ENCODE data around the gene MRPL23.

Gene MRPL23

DNA sequence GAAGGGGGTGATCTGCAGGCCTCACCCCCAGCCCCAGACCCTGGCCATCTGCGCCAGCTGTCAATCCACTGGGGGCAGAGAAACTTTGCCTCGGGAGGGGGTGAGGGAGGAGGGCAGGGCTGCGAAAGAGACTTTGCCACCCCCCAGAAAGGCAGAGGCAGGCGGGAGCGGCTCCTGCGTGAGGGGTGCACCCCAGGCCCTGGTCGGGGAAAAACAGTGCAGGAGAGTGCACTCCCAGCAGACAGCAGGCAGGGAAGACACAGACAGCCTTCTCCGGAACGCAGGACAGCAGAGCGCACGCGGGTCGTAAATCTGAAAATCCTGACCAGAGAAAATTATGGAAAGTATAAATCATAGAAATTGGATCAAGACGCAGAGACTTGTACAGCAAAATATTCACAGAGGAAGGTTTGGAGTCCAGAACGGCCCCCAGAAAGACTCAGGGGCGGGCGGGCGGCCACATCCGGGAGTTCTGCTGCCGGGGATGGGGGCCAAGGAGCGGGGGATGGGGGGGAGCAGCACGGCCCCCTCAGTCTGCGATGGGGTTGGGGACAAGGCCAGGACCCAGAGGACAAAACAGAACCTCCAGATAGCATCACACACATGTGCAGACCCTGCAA lies 8.0 kb upstream of the MRPL23 start:
- TF ChIP-seq TAF1 (IDR thresholded peaks at IDR 0.05; ENCODE audit: borderline replicate concordance, insufficient read depth, low read length) = no peak
- TF ChIP-seq POLR2AphosphoS5 (IDR thresholded peaks at IDR 0.05; ENCODE audit: low read depth, low read length) = no peak
- no peak for TF ChIP-seq FOXP2 (optimal IDR thresholded peaks at IDR 0.05; ENCODE audit: borderline replicate concordance, extremely low read depth, extremely low read length, insufficient read depth)
- no peak for TF ChIP-seq SIN3A (IDR thresholded peaks at IDR 0.05; ENCODE audit: borderline replicate concordance, insufficient read depth, low read length)
- TF ChIP-seq REST (IDR thresholded peaks at IDR 0.05; ENCODE audit: insufficient read depth in 1 of 2, low read depth in 2 of 2, low read length in 2 of 2) = no peak

DNA sequence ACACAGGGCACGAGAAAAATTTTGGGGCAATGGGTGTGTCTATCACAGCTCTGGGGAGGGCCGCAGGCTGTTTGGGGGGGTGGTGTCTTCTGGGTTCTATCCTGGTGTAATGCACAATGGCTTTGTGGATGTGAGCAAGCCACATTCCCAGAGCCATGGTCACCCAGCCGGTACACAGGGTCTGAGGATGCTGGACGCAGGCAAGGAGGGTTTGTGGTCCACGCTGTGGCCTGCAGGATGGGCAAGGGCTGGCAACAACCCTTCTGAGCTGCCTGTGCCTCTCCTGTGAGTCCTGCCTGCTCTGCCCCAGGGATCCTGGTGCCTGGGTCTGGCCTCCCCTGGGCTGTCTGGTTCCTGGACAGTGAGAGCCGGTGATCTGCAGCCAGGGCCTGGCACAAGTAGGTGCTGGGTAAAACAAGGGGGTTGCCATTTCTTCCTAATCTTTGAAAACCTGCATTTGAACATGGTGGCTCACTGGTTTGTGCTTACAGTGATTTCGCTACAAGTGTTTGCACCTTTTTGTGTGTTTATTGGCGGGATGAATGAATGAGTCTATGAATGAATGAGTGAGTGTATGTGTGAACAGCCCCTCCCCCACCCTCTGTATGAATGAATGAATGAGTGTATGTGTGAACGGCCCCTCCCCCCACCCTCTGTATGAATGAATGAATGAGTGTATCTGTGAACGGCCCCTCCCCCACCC lies 4.4 kb upstream of the MRPL23 start:
- no peak for TF ChIP-seq SIN3A (IDR thresholded peaks at IDR 0.05; ENCODE audit: borderline replicate concordance, insufficient read depth, low read length)
- TF ChIP-seq FOXP2 (optimal IDR thresholded peaks at IDR 0.05; ENCODE audit: borderline replicate concordance, extremely low read depth, extremely low read length, insufficient read depth) = no peak
- TF ChIP-seq TAF1 (IDR thresholded peaks at IDR 0.05; ENCODE audit: borderline replicate concordance, insufficient read depth, low read length) = peak; percentile 19; the same call in 1 of the 2 replicates
- TF ChIP-seq REST (IDR thresholded peaks at IDR 0.05; ENCODE audit: insufficient read depth in 1 of 2, low read depth in 2 of 2, low read length in 2 of 2) = no peak

DNA sequence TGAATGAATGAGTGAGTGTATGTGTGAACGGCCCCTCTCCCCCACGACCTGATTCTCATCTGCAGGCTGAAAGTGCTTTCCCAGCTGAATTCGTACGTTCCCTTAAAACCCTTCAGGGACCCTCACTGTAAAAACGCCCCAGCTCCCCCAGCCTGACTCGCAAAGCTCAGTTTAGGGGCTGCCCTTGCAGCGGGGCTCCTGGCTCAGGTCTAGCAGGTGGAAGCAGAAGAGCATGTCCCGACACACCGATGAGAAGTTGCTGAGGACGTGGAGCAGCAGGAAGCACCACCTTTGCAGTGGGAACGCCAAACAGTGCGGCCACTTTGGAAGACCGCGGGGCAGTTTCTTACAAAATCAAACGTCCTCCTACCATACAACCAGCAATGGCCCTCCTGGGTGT lies 3.6 kb upstream of the MRPL23 start:
- TF ChIP-seq SIN3A (IDR thresholded peaks at IDR 0.05; ENCODE audit: borderline replicate concordance, insufficient read depth, low read length) (no peak), FOXP2 (optimal IDR thresholded peaks at IDR 0.05; ENCODE audit: borderline replicate concordance, extremely low read depth, extremely low read length, insufficient read depth) (no peak), POLR2AphosphoS5 (IDR thresholded peaks at IDR 0.05; ENCODE audit: low read depth, low read length) (no peak), TAF1 (IDR thresholded peaks at IDR 0.05; ENCODE audit: borderline replicate concordance, insufficient read depth, low read length) (no peak), REST (IDR thresholded peaks at IDR 0.05; ENCODE audit: insufficient read depth in 1 of 2, low read depth in 2 of 2, low read length in 2 of 2) (no peak)

- TF ChIP-seq FOXP2 (optimal IDR thresholded peaks at IDR 0.05; ENCODE audit: borderline replicate concordance, extremely low read depth, extremely low read length, insufficient read depth) = no peak
- TF ChIP-seq REST (IDR thresholded peaks at IDR 0.05; ENCODE audit: insufficient read depth in 1 of 2, low read depth in 2 of 2, low read length in 2 of 2) = no peak
- TF ChIP-seq POLR2AphosphoS5 (IDR thresholded peaks at IDR 0.05; ENCODE audit: low read depth, low read length) = no peak; the same call in 1 of the 2 replicates
- no peak for TF ChIP-seq TAF1 (IDR thresholded peaks at IDR 0.05; ENCODE audit: borderline replicate concordance, insufficient read depth, low read length)
- no peak for TF ChIP-seq SIN3A (IDR thresholded peaks at IDR 0.05; ENCODE audit: borderline replicate concordance, insufficient read depth, low read length)
Measured at GRCh38 chr11:1943977-1944376, 3.2 kb upstream of the MRPL23 start.
